ENCODE measurements around the gene STK25. TPM values are rescaled to one million over a fixed set of nuclear protein-coding genes. Genes with fewer than 3 reads are reported as not detected.

The STK25 gene
- 100 to 1,000 TPM; 133 to 135 TPM for total RNA-seq

- DNase-seq, result peak; percentile 98
- Mint-ChIP-seq H3K27me3 (peaks cover 7% of the 10 kb centered on the region), H3K27ac (peak within 1 kb of the TSS; percentile 86), H3K9me3 (no peaks in the 10 kb centered on the region), H3K4me1 (peaks cover 18% of the 10 kb centered on the region), H3K36me3 (ENCODE audit: low read depth) (no peaks in the 10 kb centered on the region), H3K4me3 (peak within 1 kb of the TSS; percentile 76)
- ChIA-PET CTCF (interaction anchor here (0.6 kb wide), 1 partner anchor 56 kb away, joined by 3 read pairs; no protein-coding TSS in a partner anchor), POLR2A (no interaction called here)
Measured at GRCh38 chr2:241508240-241509154, at the start of gene STK25. Gene STK25, minus strand, starts transcription at chr2:241508584. Its CDS starts 549 bp downstream, at chr2:241508035.

- CTCF ChIA-PET, result interaction anchor here (0.6 kb wide), 1 partner anchor 26 kb away, joined by 3 read pairs; no protein-coding TSS in a partner anchor
- peaks cover 9% of the 10 kb centered on the region for H3K36me3 Mint-ChIP-seq (ENCODE audit: low read depth)
- H3K27me3 Mint-ChIP-seq, result peaks cover 37% of the 10 kb centered on the region
Measured at GRCh38 chr2:241556746-241557145, 48.4 kb upstream of the STK25 start.

GRCh38 chr2:241555711-241556110 lies 47.3 kb upstream of the STK25 start:
- POLR2A ChIA-PET, result no interaction called here
- no peak for DNase-seq
- no peak overlapping the region for H3K4me3 Mint-ChIP-seq
- CTCF ChIA-PET, result no interaction called here
- peaks cover 9% of the 10 kb centered on the region for H3K36me3 Mint-ChIP-seq (ENCODE audit: low read depth)
- peaks cover 9% of the 10 kb centered on the region for H3K9me3 Mint-ChIP-seq
- peaks cover 13% of the 10 kb centered on the region for H3K4me1 Mint-ChIP-seq
- H3K27ac Mint-ChIP-seq, result no peak overlapping the region
- peaks cover 37% of the 10 kb centered on the region for H3K27me3 Mint-ChIP-seq

More at GRCh38 chr2:241556746-241557145, 48.4 kb upstream of the STK25 start:
- H3K9me3 Mint-ChIP-seq, result peaks cover 9% of the 10 kb centered on the region
- DNase-seq, result no peak
- H3K27ac Mint-ChIP-seq, result no peak overlapping the region
- no peak overlapping the region for H3K4me3 Mint-ChIP-seq
- POLR2A ChIA-PET, result interaction anchor here (0.7 kb wide), 1 partner anchor 479 kb away, joined by 5 read pairs; no protein-coding TSS in a partner anchor
- peaks cover 13% of the 10 kb centered on the region for H3K4me1 Mint-ChIP-seq

GRCh38 chr2:241554610-241555322 lies 46.4 kb upstream of the STK25 start:
- H3K27ac Mint-ChIP-seq, result no peak overlapping the region
- peaks cover 9% of the 10 kb centered on the region for H3K9me3 Mint-ChIP-seq
- peaks cover 9% of the 10 kb centered on the region for H3K36me3 Mint-ChIP-seq (ENCODE audit: low read depth)
- no peak for DNase-seq
- CTCF ChIA-PET, result interaction anchor here (0.6 kb wide), 1 partner anchor 554 kb away, joined by 3 read pairs; no protein-coding TSS in a partner anchor
- POLR2A ChIA-PET, result no interaction called here
- H3K27me3 Mint-ChIP-seq, result peaks cover 27% of the 10 kb centered on the region
- peaks cover 13% of the 10 kb centered on the region for H3K4me1 Mint-ChIP-seq
- H3K4me3 Mint-ChIP-seq, result no peak overlapping the region

GRCh38 chr2:241553981-241554380 lies 45.6 kb upstream of the STK25 start:
- ChIA-PET POLR2A (no interaction called here), CTCF (no interaction called here)
- Mint-ChIP-seq H3K9me3 (peaks cover 9% of the 10 kb centered on the region), H3K4me1 (peaks cover 13% of the 10 kb centered on the region), H3K36me3 (ENCODE audit: low read depth) (peaks cover 9% of the 10 kb centered on the region), H3K4me3 (no peak overlapping the region), H3K27ac (no peak overlapping the region), H3K27me3 (peaks cover 28% of the 10 kb centered on the region)
- DNase-seq, result no peak

GRCh38 chr2:241553512-241553830 lies 45.1 kb upstream of the STK25 start:
- Mint-ChIP-seq H3K4me1 (peaks cover 13% of the 10 kb centered on the region), H3K4me3 (no peak overlapping the region), H3K27me3 (peaks cover 28% of the 10 kb centered on the region), H3K9me3 (peaks cover 9% of the 10 kb centered on the region), H3K27ac (no peak overlapping the region), H3K36me3 (ENCODE audit: low read depth) (peaks cover 9% of the 10 kb centered on the region)
- no peak for DNase-seq
- ChIA-PET POLR2A (no interaction called here), CTCF (no interaction called here)

- peaks cover 8% of the 10 kb centered on the region for H3K4me1 Mint-ChIP-seq
- peaks cover 20% of the 10 kb centered on the region for H3K27me3 Mint-ChIP-seq
- peaks cover 2% of the 10 kb centered on the region for H3K36me3 Mint-ChIP-seq (ENCODE audit: low read depth)
- ChIA-PET POLR2A (no interaction called here), CTCF (no interaction called here)
- DNase-seq, result no peak
- H3K4me3 Mint-ChIP-seq, result no peak overlapping the region
- no peak overlapping the region for H3K27ac Mint-ChIP-seq
- peaks cover 5% of the 10 kb centered on the region for H3K9me3 Mint-ChIP-seq
Measured at GRCh38 chr2:241551998-241552737, 43.8 kb upstream of the STK25 start.

GRCh38 chr2:241551599-241551997 lies 43.2 kb upstream of the STK25 start:
- ChIA-PET POLR2A (no interaction called here), CTCF (no interaction called here)
- no peak overlapping the region for H3K4me3 Mint-ChIP-seq
- H3K27me3 Mint-ChIP-seq, result peaks cover 19% of the 10 kb centered on the region
- no peak overlapping the region for H3K27ac Mint-ChIP-seq
- H3K4me1 Mint-ChIP-seq, result peaks cover 8% of the 10 kb centered on the region
- H3K36me3 Mint-ChIP-seq (ENCODE audit: low read depth), result no peaks in the 10 kb centered on the region
- peaks cover under 1% of the 10 kb centered on the region for H3K9me3 Mint-ChIP-seq
- DNase-seq, result no peak

GRCh38 chr2:241550616-241551580 lies 42.5 kb upstream of the STK25 start:
- Mint-ChIP-seq H3K4me1 (peaks cover 6% of the 10 kb centered on the region), H3K4me3 (no peak overlapping the region), H3K27me3 (peaks cover 14% of the 10 kb centered on the region), H3K36me3 (ENCODE audit: low read depth) (no peaks in the 10 kb centered on the region), H3K27ac (no peak overlapping the region), H3K9me3 (no peaks in the 10 kb centered on the region)
- POLR2A ChIA-PET, result no interaction called here
- CTCF ChIA-PET, result interaction anchor here (1.0 to 1.3 kb wide), 2 partner anchors 9 to 85 kb away, joined by 3 read pairs; no protein-coding TSS in a partner anchor
- no peak for DNase-seq

GRCh38 chr2:241548451-241548835 lies 40.1 kb upstream of the STK25 start:
- Mint-ChIP-seq H3K27ac (no peak overlapping the region), H3K27me3 (peaks cover 14% of the 10 kb centered on the region), H3K4me1 (no peaks in the 10 kb centered on the region), H3K4me3 (no peak overlapping the region), H3K36me3 (ENCODE audit: low read depth) (no peaks in the 10 kb centered on the region), H3K9me3 (no peaks in the 10 kb centered on the region)
- CTCF ChIA-PET, result interaction anchor here (0.6 kb wide), 2 partner anchors 18 to 108 kb away, joined by 3 read pairs; no protein-coding TSS in a partner anchor
- no peak for DNase-seq
- POLR2A ChIA-PET, result no interaction called here

GRCh38 chr2:241547781-241548450 lies 39.5 kb upstream of the STK25 start:
- no peak overlapping the region for H3K4me3 Mint-ChIP-seq
- no peaks in the 10 kb centered on the region for H3K9me3 Mint-ChIP-seq
- H3K27ac Mint-ChIP-seq, result no peak overlapping the region
- POLR2A ChIA-PET, result no interaction called here
- peaks cover 20% of the 10 kb centered on the region for H3K27me3 Mint-ChIP-seq
- H3K36me3 Mint-ChIP-seq (ENCODE audit: low read depth), result no peaks in the 10 kb centered on the region
- DNase-seq, result no peak
- CTCF ChIA-PET, result interaction anchor here (0.6 to 1.2 kb wide), 2 partner anchors 18 to 43 kb away, joined by 3 read pairs; no protein-coding TSS in a partner anchor
- no peaks in the 10 kb centered on the region for H3K4me1 Mint-ChIP-seq
